Occipital lobe (tissue), 2 donors: ENCODE results near the gene TRAPPC6A. TPM values are rescaled to one million over a fixed set of nuclear protein-coding genes. Genes with fewer than 3 reads are reported as not detected.

Experiments
- DNase-seq: peaks from one replicate; lab custom pipeline; 2025; lab: John Stamatoyannopoulos, UW
- total RNA-seq: library from RNA; depleted of rRNA; stranded (reverse); fragments of >200 nt; gene quantifications from one replicate; pipeline ENCODE4 v1.2.3, GENCODE V29; 2014

The TRAPPC6A gene
- total RNA-seq, 1 donor from 2014 or later = 2.2 TPM

GRCh38 chr19:45150180-45150579 lies 27.9 kb downstream of the TRAPPC6A start:
- no peak for DNase-seq

GRCh38 chr19:45149129-45149528 lies 28.9 kb downstream of the TRAPPC6A start:
- no peak for DNase-seq

- no peak for DNase-seq
Measured at GRCh38 chr19:45147835-45148676, 30.0 kb downstream of the TRAPPC6A start.

GRCh38 chr19:45146741-45147205 lies 31.3 kb downstream of the TRAPPC6A start:
- no peak for DNase-seq

GRCh38 chr19:45146251-45146650 lies 31.8 kb downstream of the TRAPPC6A start:
- DNase-seq = no peak

- no peak for DNase-seq
Measured at GRCh38 chr19:45145270-45146189, 32.5 kb downstream of the TRAPPC6A start.

GRCh38 chr19:45144431-45145269 lies 33.4 kb downstream of the TRAPPC6A start:
- DNase-seq = no peak

GRCh38 chr19:45142726-45143110 lies 35.3 kb downstream of the TRAPPC6A start:
- no peak for DNase-seq

GRCh38 chr19:45142016-45142725 lies 35.9 kb downstream of the TRAPPC6A start:
- no peak for DNase-seq

- peak; percentile 29 for DNase-seq
Measured at GRCh38 chr19:45141203-45141900, 36.7 kb downstream of the TRAPPC6A start.

- no peak for DNase-seq
Measured at GRCh38 chr19:45140533-45140932, 37.5 kb downstream of the TRAPPC6A start.

GRCh38 chr19:45140144-45140503 lies 37.9 kb downstream of the TRAPPC6A start:
- no peak for DNase-seq

- no peak for DNase-seq
Measured at GRCh38 chr19:45139286-45140143, 38.5 kb downstream of the TRAPPC6A start.

GRCh38 chr19:45138303-45138751 lies 39.7 kb downstream of the TRAPPC6A start:
- DNase-seq = no peak

- peak; percentile 22 for DNase-seq
Measured at GRCh38 chr19:45137179-45137761, 40.8 kb downstream of the TRAPPC6A start.

GRCh38 chr19:45136507-45137178 lies 41.4 kb downstream of the TRAPPC6A start:
- DNase-seq = no peak

GRCh38 chr19:45135176-45135885 lies 42.7 kb downstream of the TRAPPC6A start:
- DNase-seq = no peak
